CD14-positive monocyte (primary cell): ENCODE measurements around the gene CAPNS2. TPM values are rescaled to one million over a fixed set of nuclear protein-coding genes. Genes with fewer than 3 reads are reported as not detected.

Source experiments
- DNase-seq, 3 donors: peaks; one replicate each; pipeline ENCODE4 v3.0.0-alpha.2; 2011 to 2022
- H2AFZ ChIP-seq: 2 replicates; pipeline ENCODE4 v1.6.0; 2012; ENCODE audit warnings: mild to moderate bottlenecking, low read depth, low read length, inconsistent platforms; ENCODE audit not compliant: insufficient read depth, poor library complexity, severe bottlenecking
- H3K27ac ChIP-seq, 2 donors: 1 replicate in 1 of 2; 2 replicates in 1 of 2; pipeline ENCODE4 v1.5.1; 2012 to 2013; ENCODE audit warnings: low read length in 2 of 2, control low read depth in 1 of 2, inconsistent platforms in 1 of 2, low read depth in 1 of 2, mild to moderate bottlenecking in 1 of 2
- H3K27me3 ChIP-seq, 2 donors: one replicate each; pipeline versions ENCODE4 v1.6.0 to v1.6.1; 2011 to 2013; ENCODE audit warnings: low read length in 2 of 2; ENCODE audit not compliant: control insufficient read depth in 2 of 2, insufficient read depth in 2 of 2
- H3K36me3 ChIP-seq, 2 donors: replicated peaks in 1 of 2; 1 replicate in 1 of 2; 2 replicates in 1 of 2; pipeline versions ENCODE4 v1.5.1 to v1.6.1; 2012 to 2013; ENCODE audit warnings: low read length in 2 of 2, control low read depth in 1 of 2, inconsistent platforms in 1 of 2, mild to moderate bottlenecking in 1 of 2; ENCODE audit not compliant: insufficient read depth in 2 of 2, control insufficient read depth in 1 of 2
- H3K4me1 ChIP-seq, 2 donors: 1 replicate in 1 of 2; 2 replicates in 1 of 2; pipeline versions ENCODE4 v1.5.1 to v1.6.1; 2012 to 2013; ENCODE audit warnings: low read length in 2 of 2, control low read depth in 1 of 2, inconsistent platforms in 1 of 2, mild to moderate bottlenecking in 1 of 2, moderate library complexity in 1 of 2; ENCODE audit not compliant: insufficient read depth in 2 of 2, control insufficient read depth in 1 of 2
- H3K4me2 ChIP-seq: replicated peaks from 2 replicates; pipeline ENCODE3; 2012; ENCODE audit warnings: low read length, moderate library complexity, mild to moderate bottlenecking; ENCODE audit not compliant: poor library complexity, severe bottlenecking; ENCODE audit errors: extremely low read depth
- H3K4me3 ChIP-seq, 3 experiments: fragments of 200-600 bp in 1 of 3; sonication (generic) in 1 of 3; replicated peaks in 1 of 3; 1 replicate in 2 of 3; 2 replicates in 1 of 3; pipeline ENCODE4 v1.5.1; 2011 to 2013; ENCODE audit warnings: low read length in 3 of 3, mild to moderate bottlenecking in 3 of 3, control low read depth in 2 of 3, low read depth in 2 of 3, inconsistent platforms in 1 of 3, moderate library complexity in 1 of 3
- H3K79me2 ChIP-seq: 2 replicates; pipeline ENCODE4 v1.6.0; 2012; ENCODE audit warnings: mild to moderate bottlenecking, control low read depth, inconsistent platforms, low read length, moderate library complexity; ENCODE audit not compliant: insufficient read depth
- H3K9ac ChIP-seq: 2 replicates; pipeline ENCODE4 v1.6.0; 2017; ENCODE audit warnings: low read length, mild to moderate bottlenecking; ENCODE audit not compliant: insufficient read depth, poor library complexity, severe bottlenecking
- H3K9me3 ChIP-seq, 2 donors: replicated peaks in 1 of 2; 1 replicate in 1 of 2; 2 replicates in 1 of 2; pipeline versions ENCODE4 v1.5.1 to v1.6.1; 2012 to 2013; ENCODE audit warnings: low read length in 2 of 2, control low read depth in 1 of 2; ENCODE audit not compliant: control insufficient read depth in 1 of 2, insufficient read depth in 1 of 2
- H4K20me1 ChIP-seq: 2 replicates; pipeline ENCODE4 v1.6.0; 2012; ENCODE audit warnings: mild to moderate bottlenecking, low read length, control low read depth, moderate library complexity; ENCODE audit not compliant: insufficient read depth
- H3K27ac Mint-ChIP-seq, 7 donors: one replicate each; pipeline ENCODE4 v1.8.0; 2020; ENCODE audit warnings: mild to moderate bottlenecking in 7 of 7, mixed read lengths in 7 of 7, moderate library complexity in 6 of 7, inconsistent platforms in 2 of 7
- H3K27me3 Mint-ChIP-seq, 3 donors: one replicate each; pipeline ENCODE4 v1.8.0; 2021 to 2022; ENCODE audit warnings: low read depth in 3 of 3, mild to moderate bottlenecking in 3 of 3, mixed read lengths in 3 of 3, moderate library complexity in 3 of 3, inconsistent platforms in 1 of 3
- H3K36me3 Mint-ChIP-seq, 2 donors: one replicate each; pipeline ENCODE4 v1.8.0; 2020; ENCODE audit warnings: mixed read lengths in 2 of 2, inconsistent platforms in 1 of 2, mild to moderate bottlenecking in 1 of 2
- H3K4me1 Mint-ChIP-seq: one replicate; pipeline ENCODE4 v1.8.0; 2020; ENCODE audit warnings: mild to moderate bottlenecking, mixed read lengths
- H3K4me3 Mint-ChIP-seq, 2 donors: one replicate each; pipeline ENCODE4 v1.8.0; 2020; ENCODE audit warnings: mild to moderate bottlenecking in 2 of 2, mixed read lengths in 2 of 2, moderate library complexity in 1 of 2
- H3K9me3 Mint-ChIP-seq, 7 donors: one replicate each; pipeline ENCODE4 v1.8.0; 2020 to 2022; ENCODE audit warnings: mixed read lengths in 7 of 7, mild to moderate bottlenecking in 6 of 7, moderate library complexity in 6 of 7, inconsistent platforms in 2 of 7
- WGBS: methylation state at CpG from one replicate; pipeline ENCODE4 v1.1.5; 2013; ENCODE audit warnings: missing lambda C conversion rate; ENCODE audit not compliant: insufficient coverage; 5-methylcytosine and 5-hydroxymethylcytosine counted together
- intact Hi-C, 2 donors: fragments of 100-400 bp; cut with micrococcal nuclease; formaldehyde crosslinking; loops; one replicate each; pipeline versions ENCODE4 v1.15.0 to v1.15.1; 2023
- polyA plus RNA-seq, 3 donors: library from polyadenylated mRNA; depleted of rRNA in 1 of 3; unstranded in 2 of 3; stranded (reverse) in 1 of 3; fragments of 300-500 nt in 2 of 3; fragments of >200 nt in 1 of 3; fragmentation: Illumina TruSeq in 2 of 3; gene quantifications; 1 replicate in 2 of 3; 2 replicates in 1 of 3; pipeline ENCODE4 v1.2.3, GENCODE V29; 2012 to 2021
- TF ChIP-seq, protein P1 (sequence below): fragments of 200-600 bp; IDR thresholded peaks from one replicate; pipeline ENCODE4 v1.8.0; 2022; ENCODE audit warnings: antibody characterized with exemption, mild to moderate bottlenecking

The CAPNS2 gene
- polyA plus RNA-seq, 3 donors: 0.17 to 0.35 TPM; not detected in 1

DNA sequence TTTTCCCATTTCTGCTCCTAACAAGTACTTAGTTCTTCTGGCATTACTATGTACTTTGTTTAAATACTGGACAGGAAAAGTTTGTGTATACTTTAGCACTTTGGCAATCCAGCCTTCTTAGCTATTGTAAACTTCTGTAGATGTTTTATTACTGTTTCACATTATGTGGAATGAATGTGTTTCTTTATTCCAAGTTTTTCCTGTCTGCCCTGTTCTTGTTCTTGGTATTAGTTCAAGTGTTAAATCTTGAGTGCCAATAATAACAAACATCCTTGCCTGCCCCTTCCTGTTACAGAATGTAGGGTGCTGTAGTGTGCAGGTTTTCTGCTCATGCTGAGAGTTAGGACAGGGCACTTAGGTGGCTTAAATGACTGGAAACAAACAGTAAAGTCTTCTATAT, 7.3 kb upstream of the CAPNS2 start:
- H3K4me3 Mint-ChIP-seq: no peak overlapping the region
- Histone ChIP-seq H2AFZ (no peak overlapping the region), H3K27me3 (no peaks in the 10 kb centered on the region), H4K20me1 (no peaks in the 10 kb centered on the region), H3K9me3 (no peaks in the 10 kb centered on the region), H3K4me2 (no peak overlapping the region), H3K79me2 (no peaks in the 10 kb centered on the region), H3K4me3 (no peak overlapping the region), H3K9ac (no peak overlapping the region), H3K36me3 (peaks cover 35 to 79% of the 10 kb centered on the region in 2 donors), H3K27ac (no peak overlapping the region), H3K4me1 (peaks cover 0 to 1% of the 10 kb centered on the region in 2 donors)
- intact Hi-C loops: no loop called here
- peaks cover 0 to 6% (median 0%) of the 10 kb centered on the region in 7 donors for H3K9me3 Mint-ChIP-seq
- H3K27ac Mint-ChIP-seq: no peak overlapping the region
- TF ChIP-seq, protein P1, sequence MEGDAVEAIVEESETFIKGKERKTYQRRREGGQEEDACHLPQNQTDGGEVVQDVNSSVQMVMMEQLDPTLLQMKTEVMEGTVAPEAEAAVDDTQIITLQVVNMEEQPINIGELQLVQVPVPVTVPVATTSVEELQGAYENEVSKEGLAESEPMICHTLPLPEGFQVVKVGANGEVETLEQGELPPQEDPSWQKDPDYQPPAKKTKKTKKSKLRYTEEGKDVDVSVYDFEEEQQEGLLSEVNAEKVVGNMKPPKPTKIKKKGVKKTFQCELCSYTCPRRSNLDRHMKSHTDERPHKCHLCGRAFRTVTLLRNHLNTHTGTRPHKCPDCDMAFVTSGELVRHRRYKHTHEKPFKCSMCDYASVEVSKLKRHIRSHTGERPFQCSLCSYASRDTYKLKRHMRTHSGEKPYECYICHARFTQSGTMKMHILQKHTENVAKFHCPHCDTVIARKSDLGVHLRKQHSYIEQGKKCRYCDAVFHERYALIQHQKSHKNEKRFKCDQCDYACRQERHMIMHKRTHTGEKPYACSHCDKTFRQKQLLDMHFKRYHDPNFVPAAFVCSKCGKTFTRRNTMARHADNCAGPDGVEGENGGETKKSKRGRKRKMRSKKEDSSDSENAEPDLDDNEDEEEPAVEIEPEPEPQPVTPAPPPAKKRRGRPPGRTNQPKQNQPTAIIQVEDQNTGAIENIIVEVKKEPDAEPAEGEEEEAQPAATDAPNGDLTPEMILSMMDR: no peak
- H3K27me3 Mint-ChIP-seq: peaks cover 0 to 1% (median 0%) of the 10 kb centered on the region in 3 donors
- peaks cover 13% of the 10 kb centered on the region for H3K4me1 Mint-ChIP-seq
- DNase-seq: no peak
- H3K36me3 Mint-ChIP-seq: peaks cover 59 to 67% of the 10 kb centered on the region in 2 donors

DNA sequence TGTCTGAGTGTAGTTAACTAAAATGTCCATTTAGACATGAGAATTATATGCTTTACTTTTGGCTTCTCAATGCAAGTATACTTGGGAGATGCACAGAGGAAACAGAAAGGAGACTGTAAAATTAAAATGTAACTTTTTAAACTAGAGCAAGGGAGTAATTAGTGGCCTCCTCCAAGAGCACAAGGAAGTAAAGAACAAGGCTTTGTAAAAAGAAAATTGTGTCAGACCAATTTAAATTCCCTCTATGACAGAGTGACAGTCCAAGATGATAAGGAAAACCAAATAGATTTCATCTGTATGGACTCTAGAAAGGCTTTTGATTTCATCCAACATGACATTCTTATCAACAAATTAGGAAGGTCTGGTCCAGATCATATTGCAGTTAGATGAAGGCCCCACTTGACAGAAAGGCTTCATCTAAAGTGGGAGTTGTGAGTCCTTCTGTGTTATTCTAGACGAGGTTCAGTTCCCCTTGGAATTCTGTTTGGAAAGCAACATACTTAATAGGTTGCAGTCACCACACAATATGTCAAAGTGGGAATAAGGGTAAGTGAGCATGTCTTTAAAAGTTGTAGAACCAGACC, 6.5 kb upstream of the CAPNS2 start:
- no peaks in the 10 kb centered on the region for H4K20me1 ChIP-seq
- Mint-ChIP-seq H3K4me1 (peaks cover 21% of the 10 kb centered on the region), H3K9me3 (peaks cover 0 to 6% (median 0%) of the 10 kb centered on the region in 7 donors), H3K27ac (no peak overlapping the region), H3K4me3 (no peak overlapping the region), H3K36me3 (peaks cover 53 to 61% of the 10 kb centered on the region in 2 donors), H3K27me3 (peaks cover 0 to 1% (median 0%) of the 10 kb centered on the region in 3 donors)
- no peak overlapping the region for H3K27ac ChIP-seq
- intact Hi-C loops: no loop called here
- H3K9me3 ChIP-seq: no peaks in the 10 kb centered on the region
- no peak overlapping the region for H3K9ac ChIP-seq
- WGBS: no CpG with 5 or more reads among the region's 1 CpG
- no peak overlapping the region for H3K4me3 ChIP-seq
- H3K36me3 ChIP-seq: peaks cover 31 to 71% of the 10 kb centered on the region in 2 donors
- H3K4me2 ChIP-seq: no peak overlapping the region
- H3K27me3 ChIP-seq: no peaks in the 10 kb centered on the region
- H3K79me2 ChIP-seq: no peaks in the 10 kb centered on the region
- TF ChIP-seq, protein P1: no peak
- no peak overlapping the region for H2AFZ ChIP-seq
- no peak for DNase-seq
- H3K4me1 ChIP-seq: peaks cover 5 to 9% of the 10 kb centered on the region in 2 donors
